PC-3 (cell line): ENCODE results near the gene PPARGC1A. TPM values are rescaled to one million over a fixed set of nuclear protein-coding genes. Genes with fewer than 3 reads are reported as not detected.

Experiments
- ATAC-seq: fragments of 200-7000 bp; cut with Tn5 transposase; 2 replicates; pipeline ENCODE4 v1.9.1; 2020; ENCODE audit warnings: mild to moderate bottlenecking, moderate library complexity
- BruUV-seq: library from RNA; stranded (reverse); fragments of 400-500 nt; replicated peaks from 2 replicates; lab custom pipeline; 2021; lab: Mats Ljungman, UMichigan
- CTCF ChIA-PET: fragments of 300-600 bp; sonication (Branson Sonifier 250); formaldehyde crosslinking; loops from one replicate; lab custom pipeline; 2022; ENCODE audit warnings: antibody characterized with exemption; lab: Charles Lee
- POLR2A ChIA-PET: fragments of 300-600 bp; sonication (Branson Sonifier 250); formaldehyde crosslinking; loops from one replicate; lab custom pipeline; 2022; ENCODE audit warnings: antibody characterized with exemption; ENCODE audit not compliant: unreplicated experiment; lab: Charles Lee
- DNase-seq: peaks from one replicate; pipeline ENCODE4 v3.0.0-alpha.2; 2015
- H2AFZ ChIP-seq: fragments of 300-600 bp; sonication (generic); 2 replicates; pipeline ENCODE4 v1.6.0; 2016; ENCODE audit warnings: antibody characterized with exemption, low read length
- H3F3A ChIP-seq: fragments of 300-600 bp; sonication (generic); one replicate; pipeline ENCODE4 v1.6.0; 2017; ENCODE audit warnings: antibody characterized with exemption, low read length, control low read depth, mild to moderate bottlenecking; ENCODE audit not compliant: unreplicated experiment
- H3K27ac ChIP-seq: fragments of 300-600 bp; sonication (generic); 2 replicates; pipeline ENCODE4 v1.5.1; 2016; ENCODE audit warnings: mild to moderate bottlenecking, low read length
- H3K27me3 ChIP-seq: fragments of 300-600 bp; sonication (generic); 2 replicates; pipeline ENCODE4 v1.6.1; 2016; ENCODE audit warnings: low read length, mixed read lengths
- H3K36me3 ChIP-seq: fragments of 300-600 bp; sonication (generic); 2 replicates; pipeline ENCODE4 v1.6.1; 2016; ENCODE audit warnings: low read depth, mixed run types, low read length, mixed read lengths
- H3K4me1 ChIP-seq: fragments of 300-600 bp; sonication (generic); 2 replicates; pipeline ENCODE4 v1.5.1; 2016; ENCODE audit warnings: low read length; ENCODE audit not compliant: insufficient read depth
- H3K4me2 ChIP-seq: fragments of 300-600 bp; sonication (generic); 2 replicates; pipeline ENCODE4 v1.6.0; 2016; ENCODE audit warnings: low read length
- H3K4me3 ChIP-seq: fragments of 300-600 bp; sonication (generic); 2 replicates; pipeline ENCODE4 v1.5.1; 2016; ENCODE audit warnings: mild to moderate bottlenecking, low read length, mixed read lengths
- H3K79me2 ChIP-seq: fragments of 300-600 bp; sonication (generic); 2 replicates; pipeline ENCODE4 v1.6.1; 2017; ENCODE audit warnings: low read length, mixed read lengths
- H3K9ac ChIP-seq: fragments of 300-600 bp; sonication (generic); 2 replicates; pipeline ENCODE4 v1.6.0; 2016; ENCODE audit warnings: mild to moderate bottlenecking, low read length
- H3K9me2 ChIP-seq: fragments of 300-600 bp; sonication (generic); replicated peaks from 2 replicates; pipeline ENCODE4 v1.6.1; 2016; ENCODE audit warnings: mixed run types, low read length, mixed read lengths
- H3K9me3 ChIP-seq: fragments of 300-600 bp; sonication (generic); 2 replicates; pipeline ENCODE4 v1.6.1; 2016; ENCODE audit warnings: low read length, mixed read lengths
- H4K20me1 ChIP-seq: fragments of 300-600 bp; sonication (generic); 2 replicates; pipeline ENCODE4 v1.6.1; 2016; ENCODE audit warnings: low read length, mixed read lengths
- CTCF ChIP-seq: fragments of 300-600 bp; sonication (generic); conservative IDR thresholded peaks from 2 replicates; pipeline ENCODE4 v1.5.1; 2017; ENCODE audit warnings: antibody characterized with exemption, low read depth, mild to moderate bottlenecking, low read length
- EZH2 ChIP-seq: fragments of 300-600 bp; sonication (generic); IDR thresholded peaks from one replicate; pipeline ENCODE4 v1.6.1; 2017; ENCODE audit warnings: antibody characterized with exemption, mild to moderate bottlenecking, low read length; ENCODE audit not compliant: unreplicated experiment
- EZH2phosphoT487 ChIP-seq: fragments of 300-600 bp; sonication (generic); IDR thresholded peaks from 2 replicates; pipeline ENCODE4 v1.6.1; 2018; ENCODE audit warnings: mild to moderate bottlenecking, antibody characterized with exemption, low read length, borderline replicate concordance
- intact Hi-C: fragments of 100-400 bp; cut with micrococcal nuclease; formaldehyde crosslinking; loops from 2 replicates; pipeline ENCODE4 v1.9.0; 2023
- total RNA-seq: library from RNA; depleted of rRNA; stranded (reverse); fragments of >200 nt; gene quantifications from 2 replicates; pipeline ENCODE4 v1.2.3, GENCODE V29; 2014

PPARGC1A gene
- total RNA-seq, 1 experiment from 2014 or later = not detected

GRCh38 chr4:23839279-23839678 is 50.6 kb downstream of the PPARGC1A start:
- ChIA-PET CTCF (no interaction called here), POLR2A (no interaction called here)
- BruUV-seq = no TSS peak
- no peaks in the 10 kb centered on the region for H3K27me3 ChIP-seq
- H3K36me3 ChIP-seq = no peaks in the 10 kb centered on the region
- DNase-seq = no peak
- no peaks in the 10 kb centered on the region for H3K4me1 ChIP-seq
- TF ChIP-seq EZH2 = no peak
- TF ChIP-seq CTCF = no peak
- no peak for TF ChIP-seq EZH2phosphoT487
- no peaks in the 10 kb centered on the region for H3K9me3 ChIP-seq
- H3K9me2 ChIP-seq = no peaks in the 10 kb centered on the region
- no peaks in the 10 kb centered on the region for H4K20me1 ChIP-seq
- ATAC-seq = no peak
- H3K27ac ChIP-seq = no peak overlapping the region
- no peak overlapping the region for H3K4me3 ChIP-seq
- no peaks in the 10 kb centered on the region for H3K79me2 ChIP-seq
- no peak overlapping the region for H2AFZ ChIP-seq
- no peak overlapping the region for H3K9ac ChIP-seq
- intact Hi-C loops = no loop called here
- no peaks in the 10 kb centered on the region for H3F3A ChIP-seq
- H3K4me2 ChIP-seq = no peak overlapping the region

GRCh38 chr4:23838607-23839006 is 51.2 kb downstream of the PPARGC1A start:
- no peak overlapping the region for H3K9ac ChIP-seq
- no peak overlapping the region for H3K4me2 ChIP-seq
- no peak for DNase-seq
- no TSS peak for BruUV-seq
- H3K36me3 ChIP-seq = no peaks in the 10 kb centered on the region
- H2AFZ ChIP-seq = no peak overlapping the region
- intact Hi-C loops = no loop called here
- no peaks in the 10 kb centered on the region for H3K9me2 ChIP-seq
- ChIA-PET POLR2A (no interaction called here), CTCF (no interaction called here)
- H3K4me1 ChIP-seq = no peaks in the 10 kb centered on the region
- no peak for ATAC-seq
- H3K4me3 ChIP-seq = no peak overlapping the region
- no peaks in the 10 kb centered on the region for H3K9me3 ChIP-seq
- no peaks in the 10 kb centered on the region for H3F3A ChIP-seq
- H3K27ac ChIP-seq = no peak overlapping the region
- no peaks in the 10 kb centered on the region for H4K20me1 ChIP-seq
- no peaks in the 10 kb centered on the region for H3K27me3 ChIP-seq
- H3K79me2 ChIP-seq = no peaks in the 10 kb centered on the region
- TF ChIP-seq CTCF (no peak), EZH2 (no peak), EZH2phosphoT487 (no peak)

- no peak for TF ChIP-seq CTCF
- no peak for TF ChIP-seq EZH2
- TF ChIP-seq EZH2phosphoT487 = no peak
- Histone ChIP-seq H3K9me3 (no peaks in the 10 kb centered on the region), H4K20me1 (no peaks in the 10 kb centered on the region), H3K79me2 (no peaks in the 10 kb centered on the region), H3K4me2 (no peak overlapping the region), H3F3A (no peaks in the 10 kb centered on the region), H3K4me1 (no peaks in the 10 kb centered on the region), H3K27me3 (no peaks in the 10 kb centered on the region), H3K36me3 (no peaks in the 10 kb centered on the region), H2AFZ (no peak overlapping the region), H3K27ac (no peak overlapping the region), H3K9ac (no peak overlapping the region), H3K4me3 (no peak overlapping the region), H3K9me2 (no peaks in the 10 kb centered on the region)
- ATAC-seq (no peak), DNase-seq (no peak)
- intact Hi-C loops = no loop called here
- BruUV-seq = no TSS peak
- CTCF ChIA-PET = no interaction called here
- POLR2A ChIA-PET = no interaction called here
Observed at GRCh38 chr4:23838131-23838530, 51.7 kb downstream of the PPARGC1A start.
